Measurements from ENCODE around the gene AGO3. TPM values are rescaled to one million over a fixed set of nuclear protein-coding genes. Genes with fewer than 3 reads are reported as not detected.

The AGO3 gene
- total RNA-seq, 1 donor from 2014 or later, result 27.0 TPM

DNA sequence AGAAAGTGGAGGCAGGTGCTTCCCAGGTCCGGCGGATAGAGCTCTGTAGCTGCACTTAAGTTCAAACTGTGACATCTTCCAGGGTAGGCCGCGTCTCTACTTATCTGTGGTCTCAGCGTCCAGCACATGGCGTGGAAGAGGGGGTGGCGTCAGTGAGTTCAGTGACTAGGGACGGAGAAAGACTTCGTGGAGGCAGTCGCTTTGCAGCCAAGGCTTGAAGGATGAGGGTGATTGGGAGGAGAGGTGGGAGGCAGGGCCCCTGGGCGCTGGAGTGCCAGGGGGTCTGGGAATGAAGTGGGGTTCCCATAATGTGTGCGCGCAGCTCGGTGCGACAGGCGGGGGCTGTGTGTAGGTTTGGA lies 48.3 kb upstream of the AGO3 start:
- H3K27me3 ChIP-seq (ENCODE audit: insufficient read depth, low read length), result no peaks in the 10 kb centered on the region
- H3K9me3 ChIP-seq (ENCODE audit: insufficient read depth, low read depth, low read length), result no peaks in the 10 kb centered on the region
- H3K27ac ChIP-seq (ENCODE audit: low read depth, low read length), result no peak overlapping the region
- DNase-seq (ENCODE audit: low read depth) (no peak), FAIRE-seq (no peak)
- Mint-ChIP-seq H3K4me1 (ENCODE audit: low read depth, unreplicated experiment) (peaks cover 23% of the 10 kb centered on the region), H3K27ac (ENCODE audit: unreplicated experiment) (peak overlapping the region; percentile 6), H3K36me3 (ENCODE audit: low read depth, unreplicated experiment) (no peaks in the 10 kb centered on the region), H3K27me3 (ENCODE audit: low read depth, unreplicated experiment) (peaks cover 7% of the 10 kb centered on the region), H3K4me3 (ENCODE audit: unreplicated experiment) (peak overlapping the region; percentile 79), H3K9me3 (ENCODE audit: unreplicated experiment) (no peaks in the 10 kb centered on the region)
- peak overlapping the region; percentile 100 for H3K4me2 ChIP-seq (ENCODE audit: low read length)
- H3K36me3 ChIP-seq (ENCODE audit: insufficient read depth, low read length), result no peaks in the 10 kb centered on the region
- H3K79me2 ChIP-seq (ENCODE audit: insufficient read depth, low read length), result peaks cover 32% of the 10 kb centered on the region
- no peak overlapping the region for H3K9ac ChIP-seq (ENCODE audit: low read length)
- peaks cover 11% of the 10 kb centered on the region for H3K4me1 ChIP-seq (ENCODE audit: insufficient read depth, low read length)
- peak overlapping the region; percentile 100 for H2AFZ ChIP-seq (ENCODE audit: low read depth, low read length)
- H3K4me3 ChIP-seq (ENCODE audit: insufficient read depth, low read depth, low read length), result no peak overlapping the region
- TF ChIP-seq, protein P1, sequence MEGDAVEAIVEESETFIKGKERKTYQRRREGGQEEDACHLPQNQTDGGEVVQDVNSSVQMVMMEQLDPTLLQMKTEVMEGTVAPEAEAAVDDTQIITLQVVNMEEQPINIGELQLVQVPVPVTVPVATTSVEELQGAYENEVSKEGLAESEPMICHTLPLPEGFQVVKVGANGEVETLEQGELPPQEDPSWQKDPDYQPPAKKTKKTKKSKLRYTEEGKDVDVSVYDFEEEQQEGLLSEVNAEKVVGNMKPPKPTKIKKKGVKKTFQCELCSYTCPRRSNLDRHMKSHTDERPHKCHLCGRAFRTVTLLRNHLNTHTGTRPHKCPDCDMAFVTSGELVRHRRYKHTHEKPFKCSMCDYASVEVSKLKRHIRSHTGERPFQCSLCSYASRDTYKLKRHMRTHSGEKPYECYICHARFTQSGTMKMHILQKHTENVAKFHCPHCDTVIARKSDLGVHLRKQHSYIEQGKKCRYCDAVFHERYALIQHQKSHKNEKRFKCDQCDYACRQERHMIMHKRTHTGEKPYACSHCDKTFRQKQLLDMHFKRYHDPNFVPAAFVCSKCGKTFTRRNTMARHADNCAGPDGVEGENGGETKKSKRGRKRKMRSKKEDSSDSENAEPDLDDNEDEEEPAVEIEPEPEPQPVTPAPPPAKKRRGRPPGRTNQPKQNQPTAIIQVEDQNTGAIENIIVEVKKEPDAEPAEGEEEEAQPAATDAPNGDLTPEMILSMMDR (IDR thresholded peaks at IDR 0.05; ENCODE audit: insufficient read depth, low read depth, low read length), result no peak
- TF ChIP-seq EZH2 (IDR thresholded peaks at IDR 0.05; ENCODE audit: insufficient read depth, low read length), result no peak
- peaks cover 34% of the 10 kb centered on the region for H4K20me1 ChIP-seq (ENCODE audit: insufficient read depth, low read length)

DNA sequence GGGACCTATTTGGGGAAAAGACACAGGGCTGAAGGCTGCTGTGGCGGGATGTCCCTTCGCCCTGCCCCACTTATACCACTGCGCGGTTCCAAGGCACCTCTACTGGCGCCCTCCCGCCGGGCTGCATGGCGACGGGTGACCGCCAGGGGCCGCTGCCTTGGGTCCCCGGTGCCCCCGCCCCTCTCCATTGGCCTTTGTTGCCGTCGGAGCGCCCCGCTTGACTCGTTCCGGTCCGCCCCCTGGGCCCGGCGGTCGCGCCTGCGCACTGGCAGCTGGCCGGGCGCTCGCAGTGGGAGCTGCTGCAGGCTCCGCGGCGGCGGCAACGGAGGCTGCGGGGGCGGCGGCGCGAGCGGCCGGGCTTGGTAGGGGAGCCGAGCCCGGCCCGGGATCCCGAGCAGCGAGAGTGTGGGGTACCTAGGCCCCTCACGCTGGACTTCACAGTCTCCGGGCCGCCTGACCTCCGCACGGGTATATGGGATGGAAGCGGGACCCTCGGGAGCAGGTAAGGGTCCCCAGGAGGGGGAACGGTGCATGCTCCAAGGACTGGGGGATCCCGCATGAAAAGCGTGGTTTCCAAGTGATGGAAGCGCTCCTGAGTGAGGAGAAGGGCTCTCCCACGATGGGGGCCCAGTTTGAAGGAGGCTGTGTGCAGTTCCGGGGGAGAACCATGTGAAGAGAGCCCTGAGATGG lies 47.8 kb upstream of the AGO3 start, which contains the start of gene AGO1:
AGO1 (plus strand) TSS at position 265 of the 690 bp plus-strand sequence; CDS start at position 478, 213 bp downstream.
- Histone ChIP-seq H3K4me2 (ENCODE audit: low read length) (peak within 1 kb of the TSS; percentile 100), H4K20me1 (ENCODE audit: insufficient read depth, low read length) (peaks cover 38% of the 10 kb centered on the region), H3K4me1 (ENCODE audit: insufficient read depth, low read length) (peaks cover 11% of the 10 kb centered on the region), H3K9me3 (ENCODE audit: insufficient read depth, low read depth, low read length) (no peaks in the 10 kb centered on the region), H3K36me3 (ENCODE audit: insufficient read depth, low read length) (no peaks in the 10 kb centered on the region), H3K4me3 (ENCODE audit: insufficient read depth, low read depth, low read length) (peak within 1 kb of the TSS; percentile 100), H3K27me3 (ENCODE audit: insufficient read depth, low read length) (no peaks in the 10 kb centered on the region), H3K27ac (ENCODE audit: low read depth, low read length) (peak within 1 kb of the TSS; percentile 57), H3K9ac (ENCODE audit: low read length) (peak within 1 kb of the TSS; percentile 95), H3K79me2 (ENCODE audit: insufficient read depth, low read length) (peaks cover 32% of the 10 kb centered on the region), H2AFZ (ENCODE audit: low read depth, low read length) (peak within 1 kb of the TSS; percentile 100)
- peak within 1 kb of the TSS; percentile 6 for H3K27ac Mint-ChIP-seq (ENCODE audit: unreplicated experiment)
- H3K27me3 Mint-ChIP-seq (ENCODE audit: low read depth, unreplicated experiment), result peaks cover 7% of the 10 kb centered on the region
- peak within 1 kb of the TSS; percentile 96 for H3K4me3 Mint-ChIP-seq (ENCODE audit: unreplicated experiment)
- TF ChIP-seq, protein P1 (IDR thresholded peaks at IDR 0.05; ENCODE audit: insufficient read depth, low read depth, low read length), result peak; percentile 63
- no peak for TF ChIP-seq EZH2 (IDR thresholded peaks at IDR 0.05; ENCODE audit: insufficient read depth, low read length)
- DNase-seq (ENCODE audit: low read depth) (peak; percentile 68), FAIRE-seq (no peak)
- peaks cover 25% of the 10 kb centered on the region for H3K4me1 Mint-ChIP-seq (ENCODE audit: low read depth, unreplicated experiment)
- H3K36me3 Mint-ChIP-seq (ENCODE audit: low read depth, unreplicated experiment), result no peaks in the 10 kb centered on the region
- H3K9me3 Mint-ChIP-seq (ENCODE audit: unreplicated experiment), result no peaks in the 10 kb centered on the region

DNA sequence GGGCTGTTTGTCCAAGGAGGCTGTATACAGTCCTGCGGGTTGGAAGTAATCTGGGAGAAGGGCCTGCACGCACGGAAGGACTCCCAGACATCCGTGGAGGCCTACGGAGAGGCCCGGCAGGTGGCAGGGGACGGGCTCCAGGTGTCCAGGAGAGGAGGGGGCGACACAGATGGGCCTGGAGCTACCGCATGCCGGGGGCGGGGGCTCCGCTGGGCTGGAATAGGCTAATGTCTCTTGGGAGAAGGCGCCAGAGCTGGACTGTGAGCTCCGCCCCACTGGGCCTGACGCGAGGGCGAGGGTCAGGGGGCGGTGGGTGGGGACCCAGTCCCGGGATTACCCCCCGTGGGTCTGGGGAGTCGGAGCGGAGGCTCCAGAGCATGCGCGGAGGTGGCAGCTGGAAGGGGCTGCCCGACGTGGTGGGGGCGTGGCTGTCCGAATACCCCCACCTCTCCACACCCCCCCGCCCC lies 47.2 kb upstream of the AGO3 start:
- H2AFZ ChIP-seq (ENCODE audit: low read depth, low read length), result peak overlapping the region; percentile 100
- peak overlapping the region; percentile 96 for H3K4me3 Mint-ChIP-seq (ENCODE audit: unreplicated experiment)

More for the DNA sequence above, 47.2 kb upstream of the AGO3 start:
- TF ChIP-seq, protein P1 (IDR thresholded peaks at IDR 0.05; ENCODE audit: insufficient read depth, low read depth, low read length), result no peak
- no peak for TF ChIP-seq EZH2 (IDR thresholded peaks at IDR 0.05; ENCODE audit: insufficient read depth, low read length)
- Histone ChIP-seq H3K4me2 (ENCODE audit: low read length) (peak overlapping the region; percentile 100), H3K4me3 (ENCODE audit: insufficient read depth, low read depth, low read length) (peak overlapping the region; percentile 100), H4K20me1 (ENCODE audit: insufficient read depth, low read length) (peaks cover 38% of the 10 kb centered on the region), H3K27me3 (ENCODE audit: insufficient read depth, low read length) (no peaks in the 10 kb centered on the region), H3K4me1 (ENCODE audit: insufficient read depth, low read length) (peaks cover 11% of the 10 kb centered on the region), H3K27ac (ENCODE audit: low read depth, low read length) (peak overlapping the region; percentile 57), H3K9me3 (ENCODE audit: insufficient read depth, low read depth, low read length) (no peaks in the 10 kb centered on the region), H3K79me2 (ENCODE audit: insufficient read depth, low read length) (peaks cover 32% of the 10 kb centered on the region), H3K36me3 (ENCODE audit: insufficient read depth, low read length) (no peaks in the 10 kb centered on the region), H3K9ac (ENCODE audit: low read length) (peak overlapping the region; percentile 95)
- no peak for DNase-seq (ENCODE audit: low read depth)
- H3K27me3 Mint-ChIP-seq (ENCODE audit: low read depth, unreplicated experiment), result peaks cover 7% of the 10 kb centered on the region
- H3K36me3 Mint-ChIP-seq (ENCODE audit: low read depth, unreplicated experiment), result peaks cover 3% of the 10 kb centered on the region
- FAIRE-seq, result no peak
- no peak overlapping the region for H3K27ac Mint-ChIP-seq (ENCODE audit: unreplicated experiment)
- peaks cover 25% of the 10 kb centered on the region for H3K4me1 Mint-ChIP-seq (ENCODE audit: low read depth, unreplicated experiment)
- H3K9me3 Mint-ChIP-seq (ENCODE audit: unreplicated experiment), result no peaks in the 10 kb centered on the region

Data from astrocyte (in vitro differentiated cells and primary cell).